ENCODE measurements around the gene LARP7. TPM values are rescaled to one million over a fixed set of nuclear protein-coding genes. Genes with fewer than 3 reads are reported as not detected.

LARP7 gene
- 23.0 to 37.6 TPM (median 25.0 TPM) in 5 replicates for total RNA-seq (2022; extraction: Qiagen RNA extraction)

GRCh38 chr4:112636688-112637551 is at the start of gene LARP7, which contains the start of gene ZGRF1:
Gene LARP7, plus strand, starts transcription at chr4:112637143. Its CDS starts 7,527 bp downstream, at chr4:112644670.
Gene ZGRF1, minus strand, starts transcription at chr4:112636909. Its CDS starts 3,733 bp downstream, at chr4:112633176.

Other genes with a start within 250 kb of the LARP7 start
- 0.05 to 0.06 TPM in 2 of 5 replicates, not detected in the others for gene NEUROG2, start 121.0 kb upstream of the LARP7 start, total RNA-seq (2022; extraction: Qiagen RNA extraction)
- 2.5 to 3.6 TPM (median 3.1 TPM) in 5 replicates for gene ZGRF1, start 234 bp upstream of the LARP7 start, total RNA-seq (2022; extraction: Qiagen RNA extraction)